C4-2B (cell line): Measurements from ENCODE around the gene ADAMTS10.

Source experiments
- CTCF ChIP-seq: fragments of 450-650 bp; conservative IDR thresholded peaks from 2 replicates; pipeline ENCODE4 v1.5.1; 2017; ENCODE audit warnings: mild to moderate bottlenecking
- ZFX ChIP-seq: fragments of 450-650 bp; IDR thresholded peaks from 2 replicates; pipeline ENCODE4 v1.6.1; 2017

- no peak for TF ChIP-seq CTCF
- TF ChIP-seq ZFX, result no peak
These were observed 34.1 kb downstream of the ADAMTS10 start for GRCh38 chr19:8576273-8576993.
